Measurements from ENCODE around the gene VIM. TPM values are rescaled to one million over a fixed set of nuclear protein-coding genes. Genes with fewer than 3 reads are reported as not detected.

VIM gene
- total and polyA plus RNA-seq, 2 experiments from 2014 or later: 131 to 228 TPM

Other genes with a start within 250 kb of the VIM start
- 0.23 and 1.8 TPM in 2 replicates for gene CUBN, start 98.4 kb upstream of the VIM start, total RNA-seq (2014; rRNA removed; shearing (Covaris generic))
- gene CUBN, start 98.4 kb upstream of the VIM start, polyA plus RNA-seq (2016; fragmentation: Nextera tagmentation; extraction: Ambion mirVana): 0.06 and 0.47 TPM in 2 replicates
- 30.8 and 37.7 TPM in 2 replicates for gene TRDMT1, start 26.6 kb upstream of the VIM start, total RNA-seq (2014; rRNA removed; shearing (Covaris generic))
- gene TRDMT1, start 26.6 kb upstream of the VIM start, polyA plus RNA-seq (2016; fragmentation: Nextera tagmentation; extraction: Ambion mirVana): 12.0 and 16.0 TPM in 2 replicates
- 2.3 TPM in 2 replicates for gene ST8SIA6, start 226.4 kb downstream of the VIM start, total RNA-seq (2014; rRNA removed; shearing (Covaris generic))
- gene ST8SIA6, start 226.4 kb downstream of the VIM start, polyA plus RNA-seq (2016; fragmentation: Nextera tagmentation; extraction: Ambion mirVana): 0.96 and 1.6 TPM in 2 replicates